ENCODE data around the gene DOCK3. TPM values are rescaled to one million over a fixed set of nuclear protein-coding genes. Genes with fewer than 3 reads are reported as not detected.

Gene DOCK3
- polyA plus RNA-seq, 1 donor from 2014 or later, result 15.6 TPM

GRCh38 chr3:51360806-51361205 lies 686.1 kb downstream of the DOCK3 start:
- Histone ChIP-seq H2AFZ (ENCODE audit: low read depth, low read length) (no peak overlapping the region), H3K4me3 (ENCODE audit: low read length) (no peak overlapping the region), H3F3A (ENCODE audit: insufficient read depth, low read length, poor library complexity, severe bottlenecking) (no peaks in the 10 kb centered on the region), H3K27ac (ENCODE audit: low read length) (no peak overlapping the region), H3K36me3 (ENCODE audit: insufficient read depth, low read length) (peaks cover 7% of the 10 kb centered on the region), H3K9me3 (ENCODE audit: low read length) (no peaks in the 10 kb centered on the region), H3K9me2 (ENCODE audit: insufficient read depth, low read length) (no peaks in the 10 kb centered on the region), H4K20me1 (ENCODE audit: insufficient read depth) (no peaks in the 10 kb centered on the region), H3K4me2 (ENCODE audit: low read length) (no peak overlapping the region), H3K79me2 (replicated peaks; ENCODE audit: insufficient read depth, low read length) (no peaks in the 10 kb centered on the region), H3K9ac (ENCODE audit: low read length) (no peak overlapping the region), H3K27me3 (ENCODE audit: insufficient read depth, low read depth, low read length) (no peaks in the 10 kb centered on the region)
- TF ChIP-seq POLR2AphosphoS5 (IDR thresholded peaks at IDR 0.05) (no peak), RAD21 (conservative IDR thresholded peaks at IDR 0.05) (no peak), MXI1 (conservative IDR thresholded peaks at IDR 0.05; ENCODE audit: poor library complexity, severe bottlenecking) (no peak), SMC3 (conservative IDR thresholded peaks at IDR 0.05; ENCODE audit: poor library complexity) (no peak), EZH2 (IDR thresholded peaks at IDR 0.05; ENCODE audit: borderline replicate concordance, insufficient read depth, low read length, poor library complexity, severe bottlenecking) (no peak), TAF1 (IDR thresholded peaks at IDR 0.05; ENCODE audit: low read depth) (no peak), EP300 (conservative IDR thresholded peaks at IDR 0.05; ENCODE audit: poor library complexity, severe bottlenecking) (no peak)
- TF ChIP-seq, protein P1, sequence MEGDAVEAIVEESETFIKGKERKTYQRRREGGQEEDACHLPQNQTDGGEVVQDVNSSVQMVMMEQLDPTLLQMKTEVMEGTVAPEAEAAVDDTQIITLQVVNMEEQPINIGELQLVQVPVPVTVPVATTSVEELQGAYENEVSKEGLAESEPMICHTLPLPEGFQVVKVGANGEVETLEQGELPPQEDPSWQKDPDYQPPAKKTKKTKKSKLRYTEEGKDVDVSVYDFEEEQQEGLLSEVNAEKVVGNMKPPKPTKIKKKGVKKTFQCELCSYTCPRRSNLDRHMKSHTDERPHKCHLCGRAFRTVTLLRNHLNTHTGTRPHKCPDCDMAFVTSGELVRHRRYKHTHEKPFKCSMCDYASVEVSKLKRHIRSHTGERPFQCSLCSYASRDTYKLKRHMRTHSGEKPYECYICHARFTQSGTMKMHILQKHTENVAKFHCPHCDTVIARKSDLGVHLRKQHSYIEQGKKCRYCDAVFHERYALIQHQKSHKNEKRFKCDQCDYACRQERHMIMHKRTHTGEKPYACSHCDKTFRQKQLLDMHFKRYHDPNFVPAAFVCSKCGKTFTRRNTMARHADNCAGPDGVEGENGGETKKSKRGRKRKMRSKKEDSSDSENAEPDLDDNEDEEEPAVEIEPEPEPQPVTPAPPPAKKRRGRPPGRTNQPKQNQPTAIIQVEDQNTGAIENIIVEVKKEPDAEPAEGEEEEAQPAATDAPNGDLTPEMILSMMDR (IDR thresholded peaks at IDR 0.05; ENCODE audit: poor library complexity, severe bottlenecking), result no peak
- TF ChIP-seq, protein P2, sequence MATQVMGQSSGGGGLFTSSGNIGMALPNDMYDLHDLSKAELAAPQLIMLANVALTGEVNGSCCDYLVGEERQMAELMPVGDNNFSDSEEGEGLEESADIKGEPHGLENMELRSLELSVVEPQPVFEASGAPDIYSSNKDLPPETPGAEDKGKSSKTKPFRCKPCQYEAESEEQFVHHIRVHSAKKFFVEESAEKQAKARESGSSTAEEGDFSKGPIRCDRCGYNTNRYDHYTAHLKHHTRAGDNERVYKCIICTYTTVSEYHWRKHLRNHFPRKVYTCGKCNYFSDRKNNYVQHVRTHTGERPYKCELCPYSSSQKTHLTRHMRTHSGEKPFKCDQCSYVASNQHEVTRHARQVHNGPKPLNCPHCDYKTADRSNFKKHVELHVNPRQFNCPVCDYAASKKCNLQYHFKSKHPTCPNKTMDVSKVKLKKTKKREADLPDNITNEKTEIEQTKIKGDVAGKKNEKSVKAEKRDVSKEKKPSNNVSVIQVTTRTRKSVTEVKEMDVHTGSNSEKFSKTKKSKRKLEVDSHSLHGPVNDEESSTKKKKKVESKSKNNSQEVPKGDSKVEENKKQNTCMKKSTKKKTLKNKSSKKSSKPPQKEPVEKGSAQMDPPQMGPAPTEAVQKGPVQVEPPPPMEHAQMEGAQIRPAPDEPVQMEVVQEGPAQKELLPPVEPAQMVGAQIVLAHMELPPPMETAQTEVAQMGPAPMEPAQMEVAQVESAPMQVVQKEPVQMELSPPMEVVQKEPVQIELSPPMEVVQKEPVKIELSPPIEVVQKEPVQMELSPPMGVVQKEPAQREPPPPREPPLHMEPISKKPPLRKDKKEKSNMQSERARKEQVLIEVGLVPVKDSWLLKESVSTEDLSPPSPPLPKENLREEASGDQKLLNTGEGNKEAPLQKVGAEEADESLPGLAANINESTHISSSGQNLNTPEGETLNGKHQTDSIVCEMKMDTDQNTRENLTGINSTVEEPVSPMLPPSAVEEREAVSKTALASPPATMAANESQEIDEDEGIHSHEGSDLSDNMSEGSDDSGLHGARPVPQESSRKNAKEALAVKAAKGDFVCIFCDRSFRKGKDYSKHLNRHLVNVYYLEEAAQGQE (IDR thresholded peaks at IDR 0.05; ENCODE audit: borderline replicate concordance), result no peak

DNA sequence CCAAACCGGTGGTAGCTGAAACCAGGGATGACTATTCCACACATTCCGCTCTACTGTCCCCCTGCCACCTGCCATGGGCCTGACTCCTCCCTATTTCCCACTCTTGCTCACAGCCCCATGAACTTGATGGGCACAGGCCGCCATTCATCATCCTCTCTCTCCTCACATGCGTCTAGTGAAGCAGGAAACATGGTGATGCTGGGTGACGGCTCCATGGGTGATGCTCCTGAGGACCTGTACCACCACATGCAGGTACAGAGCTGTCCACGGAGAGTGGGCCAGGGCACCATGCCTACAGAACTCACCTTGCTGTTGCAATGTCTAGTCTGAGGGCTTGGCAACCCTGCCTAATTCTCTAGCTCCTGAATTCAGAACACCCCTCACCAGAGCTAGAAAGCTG lies 687.0 kb downstream of the DOCK3 start:
- no peaks in the 10 kb centered on the region for H4K20me1 ChIP-seq (ENCODE audit: insufficient read depth)
- no peak overlapping the region for H3K4me3 ChIP-seq (ENCODE audit: low read length)
- peaks cover 7% of the 10 kb centered on the region for H3K36me3 ChIP-seq (ENCODE audit: insufficient read depth, low read length)
- H3K4me2 ChIP-seq (ENCODE audit: low read length), result no peak overlapping the region
- no peaks in the 10 kb centered on the region for H3K9me2 ChIP-seq (ENCODE audit: insufficient read depth, low read length)
- TF ChIP-seq EZH2 (IDR thresholded peaks at IDR 0.05; ENCODE audit: borderline replicate concordance, insufficient read depth, low read length, poor library complexity, severe bottlenecking) (no peak), POLR2AphosphoS5 (IDR thresholded peaks at IDR 0.05) (no peak), EP300 (conservative IDR thresholded peaks at IDR 0.05; ENCODE audit: poor library complexity, severe bottlenecking) (no peak), RAD21 (conservative IDR thresholded peaks at IDR 0.05) (no peak), SMC3 (conservative IDR thresholded peaks at IDR 0.05; ENCODE audit: poor library complexity) (no peak), TAF1 (IDR thresholded peaks at IDR 0.05; ENCODE audit: low read depth) (no peak), MXI1 (conservative IDR thresholded peaks at IDR 0.05; ENCODE audit: poor library complexity, severe bottlenecking) (no peak)
- TF ChIP-seq, protein P1 (IDR thresholded peaks at IDR 0.05; ENCODE audit: poor library complexity, severe bottlenecking), result no peak
- TF ChIP-seq, protein P2 (IDR thresholded peaks at IDR 0.05; ENCODE audit: borderline replicate concordance), result no peak
- H3K79me2 ChIP-seq (replicated peaks; ENCODE audit: insufficient read depth, low read length), result no peaks in the 10 kb centered on the region
- H2AFZ ChIP-seq (ENCODE audit: low read depth, low read length), result no peak overlapping the region
- H3K9ac ChIP-seq (ENCODE audit: low read length), result no peak overlapping the region
- H3K27me3 ChIP-seq (ENCODE audit: insufficient read depth, low read depth, low read length), result no peaks in the 10 kb centered on the region
- H3K27ac ChIP-seq (ENCODE audit: low read length), result no peak overlapping the region
- no peaks in the 10 kb centered on the region for H3K9me3 ChIP-seq (ENCODE audit: low read length)
- no peaks in the 10 kb centered on the region for H3F3A ChIP-seq (ENCODE audit: insufficient read depth, low read length, poor library complexity, severe bottlenecking)

Measured in neural cell (in vitro differentiated cells).